RKO (cell line): ENCODE measurements around the gene BEND7.
A peak's percentile ranks its signal among the peaks of the same experiment; 100 is the strongest.
"Not testable (repeated sequence)": the region's sequence is repeated elsewhere in the genome, so short reads cannot be mapped to it uniquely, and the experiment has no call there.

ENCODE experiments used
- DNase-seq: peaks from one replicate; pipeline ENCODE4 v3.0.0-alpha.2; 2016; ENCODE audit warnings: low spot score

BEND7 gene

DNA sequence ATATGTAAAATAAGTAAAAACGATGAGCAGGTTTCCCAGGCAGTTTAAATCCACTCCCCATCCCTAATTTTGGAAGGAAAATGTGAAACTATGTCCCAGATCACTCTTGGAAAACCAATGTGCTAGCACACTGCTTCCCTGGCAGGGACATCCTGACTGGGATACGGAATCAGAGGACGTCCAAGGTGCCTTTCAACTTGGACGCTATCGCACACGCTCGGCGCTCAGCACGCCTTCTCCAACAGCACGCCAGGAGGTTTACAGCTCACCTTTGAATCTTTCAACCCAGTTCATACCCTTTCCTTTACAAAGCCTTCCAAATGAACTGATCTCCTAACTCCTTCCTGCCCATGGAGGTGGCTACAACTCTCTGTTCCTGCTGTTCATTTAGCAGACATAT lies 47.1 kb downstream of the BEND7 start:
- no peak for DNase-seq

- no peak for DNase-seq
These were observed 53.7 kb downstream of the BEND7 start for GRCh38 chr10:13475124-13475523.

DNA sequence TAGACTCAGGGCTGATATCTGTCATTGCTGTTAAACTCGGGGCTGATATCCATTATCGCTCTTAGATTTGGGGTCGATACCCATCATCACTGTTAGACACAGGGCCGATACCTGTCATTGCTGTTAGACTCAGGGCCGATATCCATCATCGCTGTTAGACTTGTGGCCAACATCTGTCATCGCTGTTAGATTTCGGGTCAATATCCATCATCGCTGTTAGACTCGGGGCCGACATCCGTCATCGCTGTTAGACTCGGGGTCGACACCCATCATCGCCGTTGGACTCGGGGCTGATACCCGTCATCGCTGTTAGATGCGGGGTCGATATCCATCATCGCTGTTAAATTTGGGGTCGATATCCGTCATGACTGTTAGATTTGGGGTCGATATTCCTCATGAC lies 54.8 kb downstream of the BEND7 start:
- DNase-seq = no peak

DNA sequence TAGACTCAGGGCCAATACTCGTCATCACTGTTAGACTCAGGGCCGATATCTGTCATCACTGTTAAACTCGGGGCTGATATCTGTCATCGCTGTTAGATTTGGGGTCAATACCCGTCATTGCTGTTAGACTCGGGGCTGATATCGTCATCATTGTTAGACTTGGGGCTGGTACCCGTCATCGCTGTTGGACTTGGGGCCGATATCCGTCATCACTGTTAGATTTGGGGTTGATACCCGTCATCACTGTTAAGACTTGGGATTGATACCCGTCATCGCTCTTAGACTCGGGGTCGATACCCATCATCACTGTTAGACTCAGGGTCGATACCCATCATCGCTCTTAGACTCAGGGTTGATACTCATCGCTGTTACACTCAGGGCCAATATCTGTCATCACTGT lies 56.5 kb downstream of the BEND7 start:
- DNase-seq = no peak

DNA sequence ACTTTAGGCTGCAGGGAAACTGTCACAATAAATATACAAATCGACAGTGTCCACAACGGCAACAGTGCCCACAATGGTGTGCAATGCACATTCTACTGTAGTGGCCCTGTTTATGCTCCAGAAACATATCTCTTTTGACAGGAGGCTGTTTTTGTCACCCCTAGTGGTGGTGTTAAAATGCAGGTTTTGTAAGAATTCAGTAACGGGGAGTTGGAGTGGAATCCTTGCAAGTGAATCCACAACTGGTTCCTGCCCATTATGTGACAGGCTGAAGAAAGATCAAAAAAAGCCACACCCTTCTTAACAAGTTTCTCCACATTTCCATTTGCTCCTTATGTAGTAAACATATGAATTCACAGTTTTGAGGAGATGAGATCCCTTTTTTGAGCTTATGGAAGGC lies 58.5 kb downstream of the BEND7 start:
- DNase-seq = peak; percentile 12

- DNase-seq = no peak
These were observed 66.3 kb downstream of the BEND7 start for GRCh38 chr10:13462551-13462950.

- DNase-seq = no peak
These were observed 70.2 kb downstream of the BEND7 start for GRCh38 chr10:13458687-13459012.

- no peak for DNase-seq
These were observed 70.7 kb downstream of the BEND7 start for GRCh38 chr10:13457958-13458686.

GRCh38 chr10:13453896-13454295 lies 74.9 kb downstream of the BEND7 start:
- no peak for DNase-seq

DNA sequence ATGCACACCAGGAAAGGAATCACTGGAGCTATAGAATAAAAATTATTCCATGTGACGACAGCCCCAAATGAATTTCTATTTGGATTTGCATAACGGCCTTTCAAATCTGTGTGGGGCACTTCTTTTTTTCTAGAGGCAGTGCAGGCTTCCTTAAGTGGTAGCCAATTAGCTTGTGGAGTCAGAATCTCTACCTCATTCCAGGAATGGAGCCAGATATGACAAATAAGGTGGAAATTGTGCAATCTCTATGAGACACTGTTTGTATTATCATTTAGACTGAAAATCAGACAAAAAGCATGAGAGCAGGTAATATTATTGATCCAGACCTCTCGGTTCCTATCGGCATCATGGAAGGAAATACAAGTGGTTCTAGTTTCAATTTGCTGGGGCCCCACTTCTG lies 78.7 kb downstream of the BEND7 start:
- DNase-seq = peak; percentile 36

GRCh38 chr10:13449296-13449695 lies 79.5 kb downstream of the BEND7 start:
- no peak for DNase-seq

GRCh38 chr10:13448216-13448615 lies 80.6 kb downstream of the BEND7 start:
- DNase-seq = peak; percentile 33

- no peak for DNase-seq
These were observed 83.0 kb downstream of the BEND7 start for GRCh38 chr10:13445656-13446400.

DNA sequence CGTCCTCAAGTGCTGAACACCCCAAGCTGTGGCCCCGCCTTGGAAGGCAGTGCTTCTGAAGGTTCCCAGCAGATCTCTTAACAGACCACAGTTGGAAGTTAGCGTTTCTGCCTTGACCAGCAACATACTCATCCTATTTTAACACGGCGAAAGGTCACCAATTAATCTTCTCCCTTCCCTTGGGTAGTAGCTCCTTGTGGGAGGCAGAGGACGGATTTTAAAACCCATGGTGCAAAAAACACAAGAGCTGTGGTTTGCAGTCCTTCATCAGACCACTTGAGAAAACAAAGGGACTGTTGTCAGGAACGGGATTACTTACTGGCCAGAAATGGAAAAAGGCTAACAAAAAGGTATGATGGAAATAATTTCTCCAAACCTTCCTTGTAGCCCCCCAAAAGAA lies 87.3 kb downstream of the BEND7 start:
- DNase-seq = no peak

DNA sequence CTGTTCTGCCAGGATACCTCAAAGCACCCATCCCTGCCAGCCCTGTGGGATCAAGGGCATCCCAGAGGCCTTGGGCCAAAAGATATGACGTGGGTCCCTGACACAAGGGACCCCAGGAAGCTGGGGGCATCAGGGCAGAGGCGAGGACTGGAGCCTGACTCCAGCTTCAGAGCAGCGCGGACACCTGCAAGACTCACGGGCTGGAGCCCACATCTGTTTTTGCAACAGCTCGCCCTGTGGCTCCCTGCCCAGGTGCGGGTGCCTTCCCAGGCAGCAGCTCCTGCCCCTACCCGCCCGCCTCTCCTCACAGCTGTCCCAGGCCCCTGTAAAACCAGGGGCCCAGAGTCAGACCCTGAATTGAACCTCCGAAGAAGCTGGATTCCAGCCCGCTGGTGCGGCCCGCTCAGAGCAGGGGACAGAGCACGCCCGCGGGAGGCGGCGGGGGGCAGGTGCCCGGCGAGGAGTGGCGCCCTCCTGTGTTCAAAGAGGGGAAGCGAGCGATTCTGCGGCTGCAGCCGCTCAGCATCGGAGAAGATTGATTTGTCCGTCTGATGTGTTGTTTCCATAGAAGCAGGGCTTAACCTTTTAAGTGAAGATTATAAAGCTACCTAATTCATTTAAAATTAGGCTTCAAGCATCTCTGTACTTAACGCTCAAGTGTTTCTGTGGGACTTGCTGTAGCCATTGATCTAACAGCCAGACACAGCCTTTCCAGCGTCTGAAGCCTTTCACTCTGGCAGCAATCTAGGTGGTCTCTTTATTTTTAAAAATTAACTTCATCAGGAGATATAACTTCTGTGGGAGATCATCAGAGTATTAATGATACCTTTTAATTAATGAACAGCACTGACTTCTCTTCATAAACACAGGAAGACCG lies 88.4 kb downstream of the BEND7 start:
- DNase-seq = no peak

- DNase-seq = no peak
These were observed 89.3 kb downstream of the BEND7 start for GRCh38 chr10:13439313-13440184.

DNA sequence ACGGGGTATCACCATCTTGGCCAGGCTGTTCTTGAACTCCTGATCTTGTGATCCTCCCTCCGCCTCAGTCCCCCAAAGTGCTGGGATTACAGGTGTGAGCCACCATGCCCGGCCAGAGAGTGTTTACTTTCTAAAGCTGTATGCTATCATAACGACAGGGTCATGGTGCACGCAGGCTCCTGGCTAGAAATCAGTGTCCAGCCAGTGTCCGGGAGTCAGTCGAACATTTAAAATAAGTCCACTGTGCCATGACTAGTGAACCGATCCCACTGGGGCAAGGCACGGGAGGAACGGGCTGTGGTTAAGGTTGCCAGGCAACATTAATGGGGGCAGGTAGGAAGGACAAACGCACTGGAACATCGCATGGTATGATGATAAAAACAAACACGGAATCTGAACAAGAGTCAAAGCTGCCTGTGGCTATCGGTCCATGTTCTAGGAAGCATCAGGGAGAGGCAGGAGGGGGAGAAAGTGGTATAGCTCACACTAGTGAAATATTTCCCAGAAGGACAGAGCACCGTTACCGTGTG lies 91.7 kb downstream of the BEND7 start:
- DNase-seq = no peak

GRCh38 chr10:13427943-13428342 lies 100.9 kb downstream of the BEND7 start:
- not testable (repeated sequence) for DNase-seq

DNA sequence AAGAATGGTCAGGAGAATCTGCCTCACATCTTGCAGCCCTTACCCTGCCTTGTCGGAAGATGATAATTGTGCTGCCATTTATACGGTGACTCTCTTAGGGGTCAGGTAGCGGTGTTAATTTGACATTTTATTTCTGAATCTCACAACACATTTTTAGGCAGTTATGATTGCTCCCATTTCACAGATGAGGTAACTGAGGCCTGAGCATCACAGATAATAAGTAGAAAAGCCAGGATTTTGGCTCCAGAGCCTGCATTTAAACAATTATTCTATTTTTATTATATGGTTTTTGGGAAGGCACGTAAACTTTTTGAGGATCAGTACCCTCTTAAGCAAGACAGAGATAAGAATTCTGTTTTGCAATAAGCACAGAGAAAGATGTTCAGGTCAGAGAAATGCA lies 103.4 kb downstream of the BEND7 start:
- no peak for DNase-seq

GRCh38 chr10:13422800-13423199 lies 106.0 kb downstream of the BEND7 start:
- no peak for DNase-seq

DNA sequence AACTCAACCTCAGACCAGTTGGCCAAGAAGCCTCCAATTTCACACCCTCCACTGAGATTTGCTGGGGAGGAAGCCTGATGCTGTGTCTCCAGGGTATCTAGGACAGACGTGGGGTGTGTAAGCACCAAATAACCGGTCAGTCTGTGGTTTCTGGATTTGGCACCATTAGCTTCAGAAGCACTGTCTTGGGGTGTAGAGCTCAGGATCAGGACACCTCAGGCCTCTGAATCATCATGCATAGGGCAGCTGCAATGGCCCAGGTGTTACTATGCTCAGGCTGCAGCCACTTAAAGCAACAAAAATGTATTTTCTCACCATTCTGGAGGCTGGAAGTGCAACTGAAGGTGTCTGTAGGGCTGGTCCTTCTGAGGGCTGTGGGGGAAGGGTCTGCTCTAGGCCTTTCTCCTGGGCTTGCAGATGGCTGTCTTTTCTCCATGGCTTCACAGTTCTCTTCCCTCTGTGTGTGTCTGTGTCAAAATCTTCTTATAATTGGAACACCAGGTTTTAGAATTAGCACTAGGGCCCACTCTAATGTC lies 107.4 kb downstream of the BEND7 start:
- DNase-seq = no peak
